PFSK-1 (cell line): Measurements from ENCODE around the gene TMPRSS9.

Source experiments
- FOXP2 ChIP-seq: optimal IDR thresholded peaks from 2 replicates; pipeline ENCODE3; 2011; ENCODE audit warnings: borderline replicate concordance, control low read depth, inconsistent platforms; ENCODE audit not compliant: insufficient read depth; ENCODE audit errors: extremely low read length, extremely low read depth
- POLR2AphosphoS5 ChIP-seq: IDR thresholded peaks from 2 replicates; pipeline ENCODE4 v1.6.1; 2012; ENCODE audit warnings: low read depth, mild to moderate bottlenecking, control low read depth, low read length, moderate library complexity
- SIN3A ChIP-seq: IDR thresholded peaks from 2 replicates; pipeline ENCODE4 v1.6.1; 2012; ENCODE audit warnings: mild to moderate bottlenecking, low read length, moderate library complexity, borderline replicate concordance; ENCODE audit not compliant: insufficient read depth
- TAF1 ChIP-seq: IDR thresholded peaks from 2 replicates; pipeline ENCODE4 v1.6.1; 2012; ENCODE audit warnings: low read length, control low read depth, borderline replicate concordance; ENCODE audit not compliant: insufficient read depth
- TF ChIP-seq, protein P1 (sequence below), 2 experiments: IDR thresholded peaks; 2 replicates each; pipeline versions ENCODE4 v1.6.1 to v1.8.0; 2011 to 2012; ENCODE audit warnings: low read depth in 2 of 2, low read length in 2 of 2, control low read depth in 1 of 2, inconsistent platforms in 1 of 2, mild to moderate bottlenecking in 1 of 2, moderate library complexity in 1 of 2; ENCODE audit not compliant: insufficient read depth in 1 of 2

The TMPRSS9 gene

DNA sequence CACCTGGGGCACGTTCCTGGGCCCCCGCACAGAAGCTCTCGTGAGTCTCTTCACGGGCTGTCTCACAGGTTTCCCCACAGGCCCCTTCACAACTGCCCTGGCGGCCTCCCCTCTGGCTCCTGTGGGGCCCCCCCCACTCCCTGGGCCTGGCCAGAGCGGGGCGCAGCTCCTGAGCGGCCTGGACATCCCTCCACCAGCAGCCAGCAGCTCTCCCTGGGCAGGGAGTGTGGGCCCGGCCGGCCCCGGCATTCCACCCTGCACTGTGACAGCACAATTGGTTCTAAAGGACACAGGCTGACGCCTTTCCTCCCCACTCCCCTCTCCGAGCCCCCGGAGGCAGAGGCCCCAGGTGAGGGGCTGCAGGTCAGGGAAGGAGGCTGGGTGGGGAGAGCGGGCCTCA is 76.9 kb downstream of the TMPRSS9 start:
- TF ChIP-seq POLR2AphosphoS5, result no peak

GRCh38 chr19:2438178-2438577 is 78.1 kb downstream of the TMPRSS9 start:
- no peak for TF ChIP-seq FOXP2
- no peak for TF ChIP-seq POLR2AphosphoS5
- TF ChIP-seq, protein P1, sequence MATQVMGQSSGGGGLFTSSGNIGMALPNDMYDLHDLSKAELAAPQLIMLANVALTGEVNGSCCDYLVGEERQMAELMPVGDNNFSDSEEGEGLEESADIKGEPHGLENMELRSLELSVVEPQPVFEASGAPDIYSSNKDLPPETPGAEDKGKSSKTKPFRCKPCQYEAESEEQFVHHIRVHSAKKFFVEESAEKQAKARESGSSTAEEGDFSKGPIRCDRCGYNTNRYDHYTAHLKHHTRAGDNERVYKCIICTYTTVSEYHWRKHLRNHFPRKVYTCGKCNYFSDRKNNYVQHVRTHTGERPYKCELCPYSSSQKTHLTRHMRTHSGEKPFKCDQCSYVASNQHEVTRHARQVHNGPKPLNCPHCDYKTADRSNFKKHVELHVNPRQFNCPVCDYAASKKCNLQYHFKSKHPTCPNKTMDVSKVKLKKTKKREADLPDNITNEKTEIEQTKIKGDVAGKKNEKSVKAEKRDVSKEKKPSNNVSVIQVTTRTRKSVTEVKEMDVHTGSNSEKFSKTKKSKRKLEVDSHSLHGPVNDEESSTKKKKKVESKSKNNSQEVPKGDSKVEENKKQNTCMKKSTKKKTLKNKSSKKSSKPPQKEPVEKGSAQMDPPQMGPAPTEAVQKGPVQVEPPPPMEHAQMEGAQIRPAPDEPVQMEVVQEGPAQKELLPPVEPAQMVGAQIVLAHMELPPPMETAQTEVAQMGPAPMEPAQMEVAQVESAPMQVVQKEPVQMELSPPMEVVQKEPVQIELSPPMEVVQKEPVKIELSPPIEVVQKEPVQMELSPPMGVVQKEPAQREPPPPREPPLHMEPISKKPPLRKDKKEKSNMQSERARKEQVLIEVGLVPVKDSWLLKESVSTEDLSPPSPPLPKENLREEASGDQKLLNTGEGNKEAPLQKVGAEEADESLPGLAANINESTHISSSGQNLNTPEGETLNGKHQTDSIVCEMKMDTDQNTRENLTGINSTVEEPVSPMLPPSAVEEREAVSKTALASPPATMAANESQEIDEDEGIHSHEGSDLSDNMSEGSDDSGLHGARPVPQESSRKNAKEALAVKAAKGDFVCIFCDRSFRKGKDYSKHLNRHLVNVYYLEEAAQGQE (IDR thresholded peaks at IDR 0.05; ENCODE audit: insufficient read depth in 1 of 2, low read depth in 2 of 2, low read length in 2 of 2), result no peak
- TF ChIP-seq TAF1, result no peak
- TF ChIP-seq SIN3A, result no peak

DNA sequence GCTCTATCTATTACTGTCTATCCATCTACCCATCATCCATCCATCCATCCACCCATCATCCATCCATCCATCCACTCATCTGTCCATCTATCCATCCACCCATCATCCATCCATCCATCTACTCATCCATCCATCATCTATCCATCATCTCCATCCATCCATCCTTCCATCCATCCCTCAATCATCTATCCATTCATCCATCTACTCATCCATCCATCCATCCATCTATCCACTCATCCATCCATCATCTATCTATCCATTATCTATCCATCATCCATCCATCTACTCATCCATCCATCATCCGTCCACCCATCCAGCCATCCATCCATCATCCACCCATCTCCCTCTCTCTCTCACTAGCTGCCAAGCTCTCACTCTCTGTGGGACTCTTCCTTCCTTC is 80.5 kb downstream of the TMPRSS9 start:
- TF ChIP-seq TAF1 (no peak), POLR2AphosphoS5 (no peak), SIN3A (no peak), FOXP2 (no peak)
- TF ChIP-seq, protein P1 (IDR thresholded peaks at IDR 0.05; ENCODE audit: insufficient read depth in 1 of 2, low read depth in 2 of 2, low read length in 2 of 2), result no peak

DNA sequence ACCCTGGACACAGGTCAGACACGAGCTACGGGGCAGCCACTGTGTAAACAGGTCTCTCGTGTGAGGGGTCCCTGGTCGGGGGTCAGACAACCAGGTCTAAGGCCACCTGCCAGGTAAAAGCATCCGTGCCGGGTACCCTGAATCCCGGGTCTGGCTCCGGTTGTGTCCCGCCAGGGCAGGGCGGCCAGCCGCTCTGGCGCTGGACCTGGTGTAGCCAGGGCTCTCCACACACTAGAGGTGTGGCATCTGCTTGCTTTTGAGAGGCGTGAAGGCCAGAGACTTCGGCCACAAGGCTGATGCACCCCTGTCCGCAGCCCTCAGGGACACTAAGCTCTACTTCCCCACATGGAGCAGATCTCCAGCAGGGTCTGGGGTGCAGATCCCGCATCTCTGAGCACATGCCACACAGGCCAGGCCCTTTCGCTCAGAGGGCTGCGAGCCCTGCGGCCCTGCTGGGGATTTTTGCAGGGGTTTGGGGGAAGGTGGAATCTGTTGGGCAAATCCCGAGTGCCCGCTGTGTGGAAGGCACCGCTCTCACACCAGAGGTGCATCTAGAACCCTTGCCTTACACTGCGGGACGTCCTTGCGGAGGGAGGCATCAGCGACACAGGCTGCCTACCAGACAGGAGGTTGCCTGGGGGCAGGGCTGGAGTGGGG is 81.2 kb downstream of the TMPRSS9 start:
- TF ChIP-seq POLR2AphosphoS5, result no peak
- TF ChIP-seq SIN3A, result no peak
- TF ChIP-seq TAF1, result no peak
- TF ChIP-seq FOXP2, result no peak
- TF ChIP-seq, protein P1 (IDR thresholded peaks at IDR 0.05; ENCODE audit: insufficient read depth in 1 of 2, low read depth in 2 of 2, low read length in 2 of 2), result no peak

GRCh38 chr19:2443116-2443784 is 83.2 kb downstream of the TMPRSS9 start:
- no peak for TF ChIP-seq POLR2AphosphoS5
- TF ChIP-seq TAF1, result no peak
- TF ChIP-seq, protein P1 (IDR thresholded peaks at IDR 0.05; ENCODE audit: insufficient read depth in 1 of 2, low read depth in 2 of 2, low read length in 2 of 2), result no peak
- no peak for TF ChIP-seq SIN3A
- TF ChIP-seq FOXP2, result no peak
